NCI-H1436 (cell line): ENCODE results near the gene GMEB2.
"Not testable (repeated sequence)": the region's sequence is repeated elsewhere in the genome, so short reads cannot be mapped to it uniquely, and the experiment has no call there.

Source experiments
- DNase-seq: peaks from one replicate; lab custom pipeline; 2025; lab: John Stamatoyannopoulos, UW

Gene GMEB2

DNA sequence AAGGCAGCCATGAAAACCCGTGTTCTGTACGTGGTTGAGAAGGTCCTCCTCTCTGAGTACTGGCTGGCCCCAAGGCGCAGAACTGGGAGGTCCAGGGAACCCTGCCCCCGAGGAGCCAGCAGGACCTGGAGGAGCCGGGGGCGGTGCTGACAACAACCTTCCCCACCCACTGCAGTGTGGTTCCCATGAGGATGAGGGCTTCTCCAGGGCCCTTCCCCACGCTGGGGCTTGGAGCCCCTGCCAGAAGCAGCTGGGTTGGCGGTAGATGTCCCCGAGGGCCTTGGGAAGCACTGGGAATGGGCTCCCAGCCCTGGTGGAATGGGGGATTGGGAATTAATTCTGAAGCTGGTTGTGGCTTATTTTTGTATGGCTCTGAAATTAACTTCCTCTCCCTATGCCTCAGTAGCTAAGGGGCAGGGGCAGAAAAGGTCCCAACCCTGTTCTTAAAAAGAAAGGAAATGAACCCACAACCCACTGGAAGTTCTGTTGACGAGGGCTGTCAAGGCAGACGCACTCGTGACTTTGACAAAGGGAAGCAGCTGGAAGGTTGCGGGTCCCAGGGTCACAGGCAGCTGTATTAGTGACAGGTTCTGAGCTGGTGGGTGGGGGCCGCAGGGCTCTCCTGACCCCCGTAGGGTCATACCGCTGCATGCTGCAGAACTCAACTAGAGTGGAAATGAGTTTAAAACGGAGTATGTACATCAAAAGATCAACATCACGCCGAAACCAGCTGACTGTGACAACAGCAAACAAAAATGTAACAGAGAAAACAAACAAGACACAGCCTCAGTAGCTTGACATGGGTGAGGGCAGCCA is 38.9 kb downstream of the GMEB2 start:
- no peak for DNase-seq

DNA sequence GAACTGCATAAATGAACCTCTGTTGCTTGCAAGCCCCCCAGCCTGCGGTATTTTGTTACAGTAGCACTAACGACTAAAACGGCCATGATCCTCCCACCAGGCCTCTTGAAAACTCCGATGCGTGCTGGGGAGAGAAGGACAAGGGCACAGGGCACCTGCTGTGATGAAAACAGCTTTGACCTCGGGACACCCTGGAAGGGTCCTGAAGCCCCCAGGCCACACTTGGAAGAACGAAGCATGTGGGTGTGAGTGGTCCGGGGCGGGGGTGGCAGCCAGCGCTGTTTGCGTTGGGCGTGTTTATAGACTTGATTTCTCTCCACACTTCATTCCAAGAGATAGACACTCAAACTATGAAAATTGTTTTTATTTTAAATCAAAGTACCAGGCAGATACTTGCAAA is 39.6 kb downstream of the GMEB2 start:
- no peak for DNase-seq

DNA sequence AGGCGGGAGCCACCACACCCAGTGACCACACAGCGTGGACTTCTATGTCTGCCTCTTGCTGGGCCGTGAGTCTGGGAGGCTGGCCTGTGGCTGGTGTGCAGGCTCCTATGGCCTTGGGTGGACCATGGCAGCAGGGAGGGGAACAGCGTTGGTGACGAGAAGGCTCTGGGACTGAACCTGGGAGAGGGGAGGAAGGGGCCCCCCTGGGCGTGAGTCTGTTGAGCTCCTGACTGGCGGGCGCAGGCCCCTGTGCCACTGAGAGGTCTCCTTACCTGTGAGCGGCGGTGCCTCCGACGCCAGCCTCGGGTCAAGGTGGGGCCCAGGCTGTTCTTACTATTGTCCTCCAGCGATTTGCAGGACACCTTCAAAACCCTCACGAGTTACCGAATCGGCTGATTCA is 40.1 kb downstream of the GMEB2 start:
- no peak for DNase-seq

DNA sequence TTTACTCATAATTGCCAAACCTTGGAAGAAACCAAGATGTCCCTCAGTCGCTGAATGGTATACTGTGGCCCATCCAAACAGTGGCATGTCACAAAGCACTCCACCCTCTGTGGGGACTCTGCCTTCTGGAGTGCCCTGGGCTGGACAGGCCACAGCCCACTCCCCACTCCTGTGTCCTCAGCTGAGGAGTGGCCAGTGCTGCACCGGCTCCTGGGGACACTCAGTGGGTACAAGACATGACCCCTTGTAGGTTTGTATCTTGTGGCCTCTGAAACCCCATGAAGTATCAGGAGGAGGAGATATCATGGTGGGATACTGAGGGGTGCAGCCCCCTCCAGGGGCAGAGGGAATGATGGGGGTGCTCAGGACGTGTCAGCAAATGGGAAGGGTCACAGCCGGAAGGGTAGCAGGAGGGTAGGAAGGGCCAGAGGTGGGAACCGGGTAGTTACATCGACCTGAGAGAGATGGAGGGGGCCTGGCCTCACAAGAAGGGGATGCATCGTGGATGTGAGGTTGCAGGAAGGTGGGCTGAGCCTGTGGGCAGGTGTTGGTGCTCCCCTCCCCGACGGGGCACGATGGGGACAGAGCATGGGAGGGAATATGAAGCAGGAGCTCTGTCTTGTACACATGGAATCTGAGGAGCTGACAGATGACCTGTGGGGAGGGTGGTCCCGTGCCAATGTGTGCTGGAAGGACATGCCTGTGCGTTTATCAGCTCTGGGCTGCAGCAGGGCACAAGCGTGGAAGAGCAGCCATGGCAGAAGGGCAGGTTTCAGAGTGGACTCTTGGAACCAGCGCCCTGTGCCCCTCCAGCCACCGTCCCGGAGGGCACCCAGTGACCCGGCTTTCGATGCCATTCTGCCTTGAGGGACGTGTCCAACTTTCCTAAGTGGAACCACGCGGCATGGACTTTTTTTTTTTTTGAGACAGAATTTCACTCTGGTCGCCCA is 41.0 kb downstream of the GMEB2 start:
- DNase-seq, result no peak

DNA sequence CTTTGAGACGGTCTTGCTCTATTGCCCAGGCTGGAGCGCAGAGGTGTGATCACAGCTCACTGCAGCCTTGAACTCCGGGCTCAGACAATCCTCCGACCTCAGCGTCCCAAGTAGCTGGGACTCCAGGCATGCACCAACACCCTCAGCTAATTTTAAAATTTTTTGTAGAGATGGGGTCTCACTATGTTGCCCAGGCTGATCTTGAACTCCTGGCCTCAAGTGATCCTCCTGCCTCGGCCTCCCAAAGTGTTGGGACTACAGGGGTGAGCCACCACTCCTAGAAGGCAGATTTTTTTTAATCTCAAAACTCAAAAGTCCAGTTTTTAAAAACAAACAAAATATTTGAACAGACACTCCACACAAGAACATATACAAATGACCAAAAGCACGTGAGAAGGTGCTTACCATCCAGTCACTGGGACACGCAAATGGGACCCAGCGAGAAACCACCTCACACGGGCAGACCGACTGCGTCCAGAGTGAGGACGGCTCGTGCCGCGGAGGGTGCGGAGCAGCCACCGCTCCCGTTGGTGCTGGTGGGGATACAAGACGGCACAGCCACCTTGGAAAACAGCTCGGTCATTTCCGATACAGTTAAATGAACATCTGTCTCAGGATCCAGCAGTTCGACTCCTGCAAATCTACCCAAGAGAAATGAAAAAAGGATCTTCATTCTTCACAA is 44.4 kb downstream of the GMEB2 start:
- no peak for DNase-seq

DNA sequence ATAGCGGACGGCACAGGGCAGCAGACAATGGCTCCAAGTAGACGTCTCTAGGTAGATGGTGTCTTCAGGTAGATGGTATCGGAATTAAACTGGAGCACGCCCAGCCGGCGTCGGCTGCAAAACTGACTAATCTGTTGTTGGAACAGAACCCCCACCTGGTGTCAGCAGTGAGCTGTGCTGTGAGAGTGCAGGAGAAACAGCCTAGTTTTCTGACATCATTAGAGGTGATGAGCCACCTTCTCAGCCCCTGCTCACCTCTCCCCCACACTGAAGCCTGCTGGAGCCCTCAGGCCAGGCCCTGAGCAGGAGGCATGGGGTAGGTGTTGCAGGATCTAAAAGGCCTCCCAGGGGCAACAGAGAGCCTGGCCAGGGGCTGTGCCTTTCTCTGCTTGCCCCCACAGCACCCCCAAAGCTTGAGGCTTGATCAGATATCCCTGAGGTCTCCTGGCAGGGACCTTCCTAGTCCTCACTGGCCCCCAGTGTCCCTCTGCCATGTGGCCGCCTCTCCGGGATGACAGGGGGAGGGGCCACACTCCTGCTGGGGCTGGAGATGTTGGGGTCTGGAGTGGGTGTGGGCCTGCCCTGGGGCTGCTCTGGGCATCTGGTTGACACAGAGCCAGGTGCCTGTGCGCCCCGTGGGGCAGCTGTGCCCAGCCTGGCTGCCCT is 46.0 kb downstream of the GMEB2 start:
- peak; percentile 46 for DNase-seq

DNA sequence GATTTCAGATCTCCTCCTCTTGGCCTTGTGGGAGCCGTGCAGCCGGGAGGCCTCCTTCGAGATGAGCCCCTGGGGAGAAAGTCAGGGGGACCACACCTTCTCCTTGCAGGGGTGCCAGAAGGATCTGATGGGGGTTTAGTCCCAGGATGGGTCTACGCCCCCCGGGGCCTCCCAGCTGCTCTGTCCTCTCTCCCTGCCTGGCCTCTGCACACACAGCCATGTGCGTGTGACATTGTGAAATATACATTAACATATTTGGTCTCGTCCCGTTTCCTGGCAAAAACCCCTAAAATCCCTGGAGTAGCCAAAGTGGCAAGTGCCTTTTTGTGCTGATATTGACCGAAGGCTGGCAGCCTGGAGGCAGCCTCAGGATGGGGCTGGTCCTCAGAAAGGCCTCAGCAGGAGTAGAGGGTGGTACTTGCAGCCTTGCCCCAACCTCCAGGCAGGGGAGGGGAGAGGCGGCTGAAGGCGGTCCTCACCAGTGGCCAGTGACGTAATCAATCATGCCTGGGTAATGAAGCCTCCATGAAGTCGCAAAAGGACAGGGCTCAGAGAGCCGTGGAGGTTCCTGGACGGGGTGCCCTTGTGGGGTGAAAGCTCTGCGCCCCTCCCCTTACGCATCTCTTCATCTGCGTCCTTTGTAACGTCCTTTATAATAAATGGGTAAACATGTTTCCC is 47.7 kb downstream of the GMEB2 start:
- no peak for DNase-seq

DNA sequence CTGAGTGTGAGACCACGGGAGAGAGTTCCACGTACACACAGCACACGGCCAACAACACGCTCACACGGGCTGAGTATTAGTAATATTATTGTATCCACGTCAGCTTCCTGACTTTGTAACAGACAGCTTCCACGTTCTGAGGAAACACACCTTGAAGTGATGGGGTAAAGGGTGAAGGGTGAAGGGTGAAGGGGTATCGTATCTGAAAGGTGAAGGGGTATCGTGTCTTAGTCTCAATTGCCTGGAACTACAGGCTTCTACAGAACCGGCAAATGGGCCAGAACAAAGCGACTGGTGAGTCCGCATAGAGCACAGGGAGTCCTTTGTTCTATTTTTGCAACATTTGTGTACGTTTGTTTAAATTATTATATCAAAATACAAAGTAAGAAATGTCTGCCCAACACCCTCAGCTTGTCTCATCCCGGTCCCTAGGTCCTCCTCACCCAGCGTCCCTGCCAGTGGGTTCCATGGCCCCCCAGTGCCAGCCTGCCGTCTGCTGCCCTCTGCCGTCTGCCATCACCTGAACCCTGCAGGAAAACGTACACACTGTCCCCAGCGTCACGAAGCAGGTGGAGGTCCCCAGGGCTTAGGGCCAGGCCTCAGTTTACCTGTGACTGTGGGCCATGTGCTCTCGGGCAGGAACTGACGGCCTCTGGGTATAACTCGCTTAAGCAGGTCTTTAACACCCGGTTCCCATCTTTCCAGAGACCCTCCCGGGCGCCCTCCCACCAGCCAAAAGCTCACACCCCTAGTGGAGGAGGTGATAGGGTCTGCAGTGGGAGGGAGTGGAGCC is 48.5 kb downstream of the GMEB2 start:
- DNase-seq, result peak; percentile 4

DNA sequence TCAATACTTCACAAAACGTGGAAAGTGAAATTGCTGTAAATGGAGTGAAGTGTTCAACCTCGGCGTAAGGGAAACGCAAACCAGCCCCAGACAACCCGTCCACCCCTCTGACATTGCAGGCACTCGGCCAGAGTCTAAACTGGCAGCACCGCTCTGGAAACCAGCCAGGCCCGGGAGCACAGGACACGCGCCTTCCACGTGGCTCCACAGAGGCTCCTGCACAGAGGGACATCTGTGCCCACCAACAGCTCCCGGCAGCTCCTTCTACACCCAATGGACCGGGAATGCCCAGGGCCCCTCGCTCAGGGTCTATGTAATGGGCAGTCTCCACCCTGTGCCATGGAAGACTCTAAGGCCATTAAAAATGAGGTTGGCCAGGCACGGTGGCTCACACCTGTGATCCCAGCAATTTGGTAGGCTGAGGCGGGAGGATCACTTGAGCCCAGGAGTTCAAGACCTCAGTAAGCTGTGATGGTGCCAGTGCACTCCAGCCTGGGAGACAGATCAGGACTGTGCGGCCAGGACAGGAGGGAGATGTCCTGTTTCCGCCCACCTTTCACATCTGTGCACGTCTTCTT is 49.5 kb downstream of the GMEB2 start:
- DNase-seq, result no peak

DNA sequence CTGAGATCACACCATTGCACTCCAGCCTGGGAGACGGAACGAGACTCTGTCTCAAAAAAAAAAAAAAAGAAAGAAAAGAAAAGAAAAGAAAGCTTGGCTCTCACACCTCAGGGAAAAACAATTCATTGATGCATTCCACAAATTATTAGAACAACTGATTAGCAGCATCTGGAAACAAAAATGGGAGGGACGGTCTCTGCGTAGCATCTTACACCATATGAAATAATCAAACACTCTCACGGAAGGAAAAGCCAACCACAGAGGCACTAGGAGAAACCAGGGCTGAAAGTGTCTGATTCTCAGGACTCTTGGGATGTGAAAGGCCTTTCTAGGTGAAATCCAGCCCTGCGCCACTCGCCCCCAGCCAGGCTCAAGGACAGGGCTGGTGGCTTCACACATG is 50.6 kb downstream of the GMEB2 start:
- DNase-seq, result no peak

DNA sequence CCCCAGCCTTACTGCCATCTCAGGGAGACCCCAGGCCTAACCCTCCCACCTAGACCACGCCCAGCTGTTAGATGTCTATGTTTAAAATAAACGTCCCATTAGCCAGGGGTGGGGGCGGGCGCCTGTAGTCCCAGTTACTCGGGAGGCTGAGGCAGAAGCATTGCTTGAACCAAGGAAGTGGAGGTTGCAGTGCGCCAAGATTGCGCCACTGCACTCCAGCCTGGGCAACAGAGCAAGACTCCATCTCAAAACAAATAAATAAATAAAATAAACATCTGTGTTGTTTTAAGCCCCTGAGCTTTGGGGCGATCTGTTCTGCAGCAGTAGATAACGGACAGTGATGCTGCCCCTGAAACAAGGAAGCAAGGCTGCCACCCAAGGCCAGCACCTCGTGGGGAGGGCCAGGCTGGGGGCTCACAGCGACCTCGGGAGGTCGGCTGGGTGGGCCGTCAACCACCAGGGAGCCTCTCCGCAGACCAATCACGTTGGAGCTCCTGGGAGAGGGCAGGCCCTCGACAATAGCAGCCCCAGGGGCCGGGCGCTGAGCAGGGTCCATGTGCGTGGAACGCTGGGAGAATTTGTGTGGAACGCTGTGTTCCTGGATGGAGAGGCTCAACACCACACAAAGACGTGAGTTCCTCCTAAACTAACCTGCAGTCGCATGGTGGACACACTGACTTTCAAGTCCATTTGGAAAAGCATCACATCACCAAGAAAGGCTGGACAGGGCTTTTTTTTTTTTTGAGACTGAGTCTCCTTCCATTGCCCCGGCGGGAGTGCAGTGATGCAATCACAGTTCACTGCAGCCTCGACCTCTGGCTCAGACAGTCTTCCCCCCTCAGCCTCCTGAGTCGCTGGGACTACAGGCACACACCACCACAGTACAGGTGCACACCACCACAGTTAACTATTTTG is 51.8 kb downstream of the GMEB2 start:
- DNase-seq, result no peak

DNA sequence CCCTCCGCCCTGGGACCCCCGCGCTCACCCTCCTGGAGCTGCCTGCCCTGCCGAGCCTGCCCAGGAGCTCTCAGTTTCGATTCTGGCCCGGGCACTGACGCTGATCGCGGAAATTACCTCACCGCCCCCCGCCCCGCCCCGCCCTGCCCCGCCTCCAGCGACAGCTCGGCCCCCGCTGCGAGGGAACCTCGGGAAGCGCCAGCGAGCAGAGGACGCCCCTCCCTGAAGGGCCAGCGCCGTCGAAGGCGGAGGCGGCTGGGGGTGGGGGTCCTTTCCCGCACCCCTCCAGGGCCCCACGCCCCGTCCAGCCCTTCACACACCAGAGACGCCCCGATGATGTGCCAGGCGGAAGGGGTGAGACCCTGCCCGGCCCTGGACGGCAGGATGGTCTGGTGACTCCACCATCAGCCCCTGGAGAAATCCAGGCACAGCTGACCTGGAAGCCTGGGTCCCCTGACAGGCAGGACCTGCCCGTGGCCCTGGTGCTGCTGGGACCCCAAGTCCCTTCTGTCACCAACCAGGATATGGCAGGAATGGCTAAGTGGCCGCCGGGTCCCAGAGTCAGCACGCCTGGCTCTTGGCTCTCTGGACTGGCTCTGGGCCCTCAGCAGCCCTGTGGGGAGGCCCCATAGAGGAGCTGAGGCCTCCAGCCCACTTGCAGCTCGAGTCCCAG is 52.6 kb downstream of the GMEB2 start, which contains the start of gene HELZ2:
Gene HELZ2, minus strand, starts transcription at position 84 of the 673 bp plus-strand sequence. CDS start 1,854 bp downstream, outside the sequence.
- DNase-seq, result peak; percentile 43

DNA sequence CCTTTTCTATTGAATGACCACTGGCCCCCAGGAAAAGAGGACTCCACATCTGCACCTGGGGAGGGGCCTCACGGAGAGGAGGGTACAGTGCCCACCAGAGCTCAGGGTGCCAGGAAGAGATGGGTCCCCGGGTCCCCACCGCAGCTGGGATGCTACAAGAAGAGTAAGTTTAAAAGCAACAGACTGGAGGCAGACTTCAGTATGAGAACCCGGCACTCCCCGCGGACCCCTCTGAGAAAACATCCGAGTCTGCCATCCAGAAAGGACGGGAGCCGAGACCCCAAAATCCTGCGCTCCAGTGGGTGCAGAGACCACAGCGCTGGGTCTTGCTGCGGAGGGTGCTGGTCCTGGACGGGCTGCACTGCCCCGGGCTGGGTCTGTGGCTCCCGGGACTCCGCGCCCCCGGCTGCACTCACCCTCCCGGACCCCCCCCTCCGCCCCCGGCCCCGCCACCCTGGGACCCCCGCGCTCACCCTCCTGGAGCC is 53.2 kb downstream of the GMEB2 start:
- no peak for DNase-seq

DNA sequence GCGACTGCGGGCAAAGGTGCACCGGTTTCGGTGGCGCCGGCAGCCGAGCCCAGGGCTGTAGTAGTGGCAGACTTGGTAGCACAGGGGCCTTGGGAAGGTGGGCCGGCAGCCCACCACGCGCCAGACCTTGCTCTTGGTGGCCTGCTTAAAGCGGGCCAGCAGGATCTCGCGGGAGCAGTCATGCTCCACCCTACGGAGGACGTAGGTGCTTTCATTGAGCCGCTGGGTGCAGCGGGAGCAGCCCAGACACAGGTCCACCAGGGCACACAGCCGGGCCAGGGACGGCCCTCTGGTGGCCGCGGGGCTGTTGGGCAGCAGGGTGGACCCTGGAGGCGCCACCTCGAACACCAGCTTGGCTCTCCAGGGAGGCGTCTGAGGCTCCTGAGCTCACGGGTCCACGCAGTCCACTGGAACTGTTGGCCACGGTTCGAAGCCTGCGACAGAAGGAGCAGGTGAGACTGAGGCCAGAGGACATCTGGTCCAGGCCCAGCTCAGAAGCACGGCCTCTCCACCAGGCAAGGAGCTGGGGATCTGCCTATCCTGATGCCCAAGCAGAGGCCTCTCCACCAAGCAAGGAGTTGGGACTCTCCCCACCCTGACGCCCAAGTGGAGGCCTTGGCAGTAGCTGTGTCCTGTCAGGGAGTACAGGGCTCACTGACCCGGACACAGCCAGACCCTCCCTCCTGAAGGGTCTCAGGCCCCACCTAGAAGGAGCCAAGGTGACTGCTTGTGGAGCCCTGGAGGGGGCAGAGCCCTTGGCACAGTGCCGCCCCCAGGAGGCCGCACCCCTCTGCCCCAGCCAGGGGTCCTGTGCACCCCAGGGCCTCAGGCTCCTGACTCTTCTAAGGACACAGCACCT is 53.9 kb downstream of the GMEB2 start:
- DNase-seq, result no peak

DNA sequence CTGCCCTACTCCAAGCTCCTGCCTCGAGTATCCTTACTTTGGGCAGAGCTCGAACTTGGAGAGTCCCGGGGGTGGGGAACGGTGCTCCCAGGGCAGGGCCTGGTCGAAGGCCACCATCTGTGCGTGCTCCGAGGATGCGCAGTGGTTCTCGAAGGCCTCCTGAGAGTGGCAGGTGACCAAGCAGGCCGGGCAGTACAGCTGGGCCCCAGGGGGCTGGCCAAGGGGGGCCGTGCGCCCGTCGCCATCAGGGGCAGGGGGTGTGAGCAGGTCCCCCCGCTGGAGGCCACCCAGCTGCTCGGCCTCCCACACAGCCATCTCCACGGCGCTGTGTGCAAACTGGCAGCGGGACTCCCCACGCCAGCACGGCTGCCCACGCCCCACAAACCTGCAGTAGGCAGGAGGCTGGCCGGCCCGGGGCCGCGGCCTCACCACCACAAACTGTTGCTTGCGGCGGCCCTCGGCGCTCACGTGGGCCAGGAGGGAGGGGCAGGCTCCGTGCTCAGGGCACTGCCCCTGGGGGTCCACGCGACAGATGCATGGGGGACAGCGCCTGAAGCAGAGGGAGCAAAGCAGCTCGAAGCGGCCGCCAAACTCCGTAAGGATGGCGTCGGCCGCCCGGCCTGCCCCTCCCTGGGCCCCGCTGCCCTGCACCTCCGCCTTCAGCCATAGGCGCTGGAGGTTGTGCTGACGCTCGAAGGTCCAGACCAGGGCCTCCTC is 54.7 kb downstream of the GMEB2 start:
- DNase-seq, result no peak

DNA sequence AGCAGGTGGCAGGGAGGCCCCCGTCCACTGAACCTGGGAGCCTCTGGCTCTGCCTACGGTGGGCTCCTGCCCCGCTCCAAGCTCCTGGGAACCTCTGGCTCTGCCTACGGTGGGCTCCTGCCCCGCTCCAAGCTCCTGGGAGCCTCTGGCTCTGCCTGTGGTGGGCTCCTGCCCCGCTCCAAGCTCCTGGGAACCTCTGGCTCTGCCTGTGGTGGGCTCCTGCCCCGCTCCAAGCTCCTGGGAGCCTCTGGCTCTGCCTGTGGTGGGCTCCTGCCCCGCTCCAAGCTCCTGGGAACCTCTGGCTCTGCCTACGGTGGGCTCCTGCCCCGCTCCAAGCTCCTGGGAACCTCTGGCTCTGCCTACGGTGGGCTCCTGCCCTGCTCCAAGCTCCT is 55.8 kb downstream of the GMEB2 start:
- not testable (repeated sequence) for DNase-seq
